ENCODE results near the gene CBX7.

DNA sequence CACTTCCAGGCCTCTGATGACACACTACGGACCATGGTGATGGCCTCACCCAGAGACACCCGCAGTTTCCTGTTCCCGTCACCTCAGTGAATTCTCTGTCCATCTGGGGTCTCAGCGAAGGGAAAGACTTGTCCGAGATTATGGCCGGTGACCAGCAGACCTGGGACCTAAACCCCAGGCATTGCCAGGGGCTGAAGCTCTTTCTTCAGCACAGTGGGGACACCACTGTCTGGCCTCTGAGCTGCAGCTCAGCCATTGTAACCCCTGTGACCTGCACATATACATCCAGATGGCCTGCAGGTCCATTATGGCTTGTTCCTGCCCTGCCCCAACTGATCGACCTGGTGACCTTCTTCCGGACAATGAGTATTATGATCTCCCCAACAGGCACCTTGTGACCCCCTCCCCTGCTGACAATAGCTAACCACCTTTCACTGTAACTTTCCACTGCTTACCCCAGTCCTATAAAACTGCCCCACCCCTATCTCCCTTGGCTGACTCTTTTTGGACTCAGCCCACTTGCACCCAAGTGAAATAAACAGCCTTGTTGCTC, 22.3 kb downstream of the CBX7 start:
- TF ChIP-seq RAD21 (IDR thresholded peaks at IDR 0.05; ENCODE audit: low read depth) (no peak), CEBPB (IDR thresholded peaks at IDR 0.05) (no peak), CREB1 (IDR thresholded peaks at IDR 0.05; ENCODE audit: low read depth) (no peak), FOXM1 (IDR thresholded peaks at IDR 0.05; ENCODE audit: borderline replicate concordance, low read depth) (no peak), EP300 (IDR thresholded peaks at IDR 0.05; ENCODE audit: borderline replicate concordance) (no peak), ZBTB7A (IDR thresholded peaks at IDR 0.05; ENCODE audit: low read depth) (no peak), EGR1 (IDR thresholded peaks at IDR 0.05) (no peak), TEAD4 (IDR thresholded peaks at IDR 0.05) (no peak), NFIC (IDR thresholded peaks at IDR 0.05) (no peak), YY1 (IDR thresholded peaks at IDR 0.05; ENCODE audit: low read depth) (no peak)
- TF ChIP-seq, protein P1, sequence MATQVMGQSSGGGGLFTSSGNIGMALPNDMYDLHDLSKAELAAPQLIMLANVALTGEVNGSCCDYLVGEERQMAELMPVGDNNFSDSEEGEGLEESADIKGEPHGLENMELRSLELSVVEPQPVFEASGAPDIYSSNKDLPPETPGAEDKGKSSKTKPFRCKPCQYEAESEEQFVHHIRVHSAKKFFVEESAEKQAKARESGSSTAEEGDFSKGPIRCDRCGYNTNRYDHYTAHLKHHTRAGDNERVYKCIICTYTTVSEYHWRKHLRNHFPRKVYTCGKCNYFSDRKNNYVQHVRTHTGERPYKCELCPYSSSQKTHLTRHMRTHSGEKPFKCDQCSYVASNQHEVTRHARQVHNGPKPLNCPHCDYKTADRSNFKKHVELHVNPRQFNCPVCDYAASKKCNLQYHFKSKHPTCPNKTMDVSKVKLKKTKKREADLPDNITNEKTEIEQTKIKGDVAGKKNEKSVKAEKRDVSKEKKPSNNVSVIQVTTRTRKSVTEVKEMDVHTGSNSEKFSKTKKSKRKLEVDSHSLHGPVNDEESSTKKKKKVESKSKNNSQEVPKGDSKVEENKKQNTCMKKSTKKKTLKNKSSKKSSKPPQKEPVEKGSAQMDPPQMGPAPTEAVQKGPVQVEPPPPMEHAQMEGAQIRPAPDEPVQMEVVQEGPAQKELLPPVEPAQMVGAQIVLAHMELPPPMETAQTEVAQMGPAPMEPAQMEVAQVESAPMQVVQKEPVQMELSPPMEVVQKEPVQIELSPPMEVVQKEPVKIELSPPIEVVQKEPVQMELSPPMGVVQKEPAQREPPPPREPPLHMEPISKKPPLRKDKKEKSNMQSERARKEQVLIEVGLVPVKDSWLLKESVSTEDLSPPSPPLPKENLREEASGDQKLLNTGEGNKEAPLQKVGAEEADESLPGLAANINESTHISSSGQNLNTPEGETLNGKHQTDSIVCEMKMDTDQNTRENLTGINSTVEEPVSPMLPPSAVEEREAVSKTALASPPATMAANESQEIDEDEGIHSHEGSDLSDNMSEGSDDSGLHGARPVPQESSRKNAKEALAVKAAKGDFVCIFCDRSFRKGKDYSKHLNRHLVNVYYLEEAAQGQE (IDR thresholded peaks at IDR 0.05; ENCODE audit: low read depth), result no peak
- TF ChIP-seq, protein P2, sequence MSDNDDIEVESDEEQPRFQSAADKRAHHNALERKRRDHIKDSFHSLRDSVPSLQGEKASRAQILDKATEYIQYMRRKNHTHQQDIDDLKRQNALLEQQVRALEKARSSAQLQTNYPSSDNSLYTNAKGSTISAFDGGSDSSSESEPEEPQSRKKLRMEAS (IDR thresholded peaks at IDR 0.05), result no peak

Data from Ishikawa (cell line).